ENCODE results near the gene SH2D1B.
"Not testable (repeated sequence)": the region's sequence is repeated elsewhere in the genome, so short reads cannot be mapped to it uniquely, and the experiment has no call there.

Gene SH2D1B

GRCh38 chr1:162412002-162412401 lies at the start of gene SH2D1B:
Gene SH2D1B, minus strand, starts transcription at chr1:162412136. Its CDS starts 120 bp downstream, at chr1:162412016.
- DNase-seq: no peak

GRCh38 chr1:162458236-162458635 lies 46.3 kb upstream of the SH2D1B start:
- no peak for DNase-seq

GRCh38 chr1:162456323-162456722 lies 44.4 kb upstream of the SH2D1B start:
- DNase-seq: peak in 1 of 2 experiments; percentile 7

GRCh38 chr1:162454361-162454760 lies 42.4 kb upstream of the SH2D1B start:
- not testable (repeated sequence) for DNase-seq

- DNase-seq: no peak
Observed at GRCh38 chr1:162446946-162447345, 35.0 kb upstream of the SH2D1B start.

GRCh38 chr1:162444903-162445302 lies 33.0 kb upstream of the SH2D1B start:
- no peak for DNase-seq

GRCh38 chr1:162432977-162433713 lies 21.2 kb upstream of the SH2D1B start:
- not testable (repeated sequence) for DNase-seq

GRCh38 chr1:162430583-162430982 lies 18.6 kb upstream of the SH2D1B start:
- DNase-seq: no peak

- peak; percentile 94 to 96 for DNase-seq
Observed at GRCh38 chr1:162422662-162423375, 10.9 kb upstream of the SH2D1B start.

- no peak for DNase-seq
Observed at GRCh38 chr1:162421258-162422164, 9.6 kb upstream of the SH2D1B start.

GRCh38 chr1:162420120-162420519 lies 8.2 kb upstream of the SH2D1B start:
- no peak for DNase-seq

GRCh38 chr1:162419450-162419931 lies 7.6 kb upstream of the SH2D1B start:
- not testable (repeated sequence) for DNase-seq

- not testable (repeated sequence) for DNase-seq
Observed at GRCh38 chr1:162418584-162418983, 6.6 kb upstream of the SH2D1B start.

GRCh38 chr1:162417650-162418049 lies 5.7 kb upstream of the SH2D1B start:
- no peak for DNase-seq

GRCh38 chr1:162416909-162417308 lies 5.0 kb upstream of the SH2D1B start:
- no peak for DNase-seq

GRCh38 chr1:162416215-162416614 lies 4.3 kb upstream of the SH2D1B start:
- DNase-seq: no peak

- DNase-seq: no peak
Observed at GRCh38 chr1:162407539-162407938, 4.4 kb downstream of the SH2D1B start.

GRCh38 chr1:162406811-162407210 lies 5.1 kb downstream of the SH2D1B start:
- no peak for DNase-seq

- no peak for DNase-seq
Observed at GRCh38 chr1:162405800-162406199, 6.1 kb downstream of the SH2D1B start.

GRCh38 chr1:162404550-162405160 lies 7.3 kb downstream of the SH2D1B start:
- no peak for DNase-seq

- no peak for DNase-seq
Observed at GRCh38 chr1:162400790-162401355, 11.1 kb downstream of the SH2D1B start.

GRCh38 chr1:162398999-162399580 lies 12.8 kb downstream of the SH2D1B start:
- no peak for DNase-seq

Data from Kasumi-1 (cell line).